Neural crest cell (in vitro differentiated cells): ENCODE results near the gene ADRB2. TPM values are rescaled to one million over a fixed set of nuclear protein-coding genes. Genes with fewer than 3 reads are reported as not detected.

Experiments
- DNase-seq: peaks from one replicate; pipeline ENCODE4 v3.0.0; 2021; ENCODE audit warnings: low read depth, mixed read lengths, low spot score
- H3K27ac Mint-ChIP-seq: one replicate; pipeline ENCODE4 v1.8.0; 2021; ENCODE audit warnings: mild to moderate bottlenecking, mixed read lengths; ENCODE audit not compliant: unreplicated experiment
- H3K27me3 Mint-ChIP-seq: 2 replicates; pipeline ENCODE4 v1.8.0; 2021; ENCODE audit warnings: low read depth, mild to moderate bottlenecking, mixed read lengths
- H3K36me3 Mint-ChIP-seq: 2 replicates; pipeline ENCODE4 v1.8.0; 2021; ENCODE audit warnings: low read depth, mild to moderate bottlenecking, mixed read lengths
- H3K4me1 Mint-ChIP-seq: 2 replicates; pipeline ENCODE4 v1.8.0; 2021; ENCODE audit warnings: mixed read lengths
- H3K4me3 Mint-ChIP-seq: one replicate; pipeline ENCODE4 v1.8.0; 2021; ENCODE audit warnings: mild to moderate bottlenecking, mixed read lengths
- H3K9me3 Mint-ChIP-seq: 2 replicates; pipeline ENCODE4 v1.8.0; 2021; ENCODE audit warnings: mixed read lengths
- total RNA-seq: library from RNA; stranded (reverse); gene quantifications from 2 replicates; pipeline ENCODE4 v1.2.1, GENCODE V29; 2021
- TF ChIP-seq, protein P1 (sequence below): fragments of 200-600 bp; sonication (generic); conservative IDR thresholded peaks from 2 replicates; pipeline ENCODE4 v1.5.0; 2021; ENCODE audit warnings: antibody characterized with exemption, mild to moderate bottlenecking

The ADRB2 gene
- total RNA-seq, 1 donor from 2014 or later: 0.16 TPM

DNA sequence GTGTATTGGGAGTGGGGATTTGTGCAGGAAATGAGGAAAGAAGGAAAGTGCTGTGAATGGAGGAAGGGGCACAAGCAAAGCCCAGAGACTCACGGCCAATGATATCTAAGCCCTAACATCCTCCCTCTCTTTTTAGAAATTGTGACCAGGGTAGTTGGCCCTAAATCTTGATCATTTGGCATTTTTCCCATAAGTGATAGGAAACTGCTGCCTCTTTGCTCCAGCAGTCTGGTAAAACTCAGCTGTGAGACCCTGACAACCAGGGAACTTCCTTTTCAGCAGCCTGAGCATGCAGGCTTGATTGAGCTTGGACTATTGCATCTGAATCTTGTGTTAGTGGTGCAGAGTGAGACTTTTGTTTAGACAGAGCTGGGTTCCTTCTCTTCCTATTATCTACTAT lies 9.6 kb upstream of the ADRB2 start:
- Mint-ChIP-seq H3K36me3 (no peaks in the 10 kb centered on the region), H3K9me3 (no peaks in the 10 kb centered on the region), H3K4me1 (peaks cover 5% of the 10 kb centered on the region), H3K27ac (no peak overlapping the region), H3K27me3 (peaks cover 5% of the 10 kb centered on the region), H3K4me3 (no peak overlapping the region)
- no peak for DNase-seq
- TF ChIP-seq, protein P1, sequence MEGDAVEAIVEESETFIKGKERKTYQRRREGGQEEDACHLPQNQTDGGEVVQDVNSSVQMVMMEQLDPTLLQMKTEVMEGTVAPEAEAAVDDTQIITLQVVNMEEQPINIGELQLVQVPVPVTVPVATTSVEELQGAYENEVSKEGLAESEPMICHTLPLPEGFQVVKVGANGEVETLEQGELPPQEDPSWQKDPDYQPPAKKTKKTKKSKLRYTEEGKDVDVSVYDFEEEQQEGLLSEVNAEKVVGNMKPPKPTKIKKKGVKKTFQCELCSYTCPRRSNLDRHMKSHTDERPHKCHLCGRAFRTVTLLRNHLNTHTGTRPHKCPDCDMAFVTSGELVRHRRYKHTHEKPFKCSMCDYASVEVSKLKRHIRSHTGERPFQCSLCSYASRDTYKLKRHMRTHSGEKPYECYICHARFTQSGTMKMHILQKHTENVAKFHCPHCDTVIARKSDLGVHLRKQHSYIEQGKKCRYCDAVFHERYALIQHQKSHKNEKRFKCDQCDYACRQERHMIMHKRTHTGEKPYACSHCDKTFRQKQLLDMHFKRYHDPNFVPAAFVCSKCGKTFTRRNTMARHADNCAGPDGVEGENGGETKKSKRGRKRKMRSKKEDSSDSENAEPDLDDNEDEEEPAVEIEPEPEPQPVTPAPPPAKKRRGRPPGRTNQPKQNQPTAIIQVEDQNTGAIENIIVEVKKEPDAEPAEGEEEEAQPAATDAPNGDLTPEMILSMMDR: no peak

- no peak for DNase-seq
- Mint-ChIP-seq H3K36me3 (no peaks in the 10 kb centered on the region), H3K27ac (no peak overlapping the region), H3K4me1 (peaks cover 5% of the 10 kb centered on the region), H3K4me3 (no peak overlapping the region), H3K27me3 (peaks cover 7% of the 10 kb centered on the region), H3K9me3 (no peaks in the 10 kb centered on the region)
- TF ChIP-seq, protein P1: no peak
Observed at GRCh38 chr5:148817606-148818005, 8.8 kb upstream of the ADRB2 start.

GRCh38 chr5:148820461-148821395 lies 5.7 kb upstream of the ADRB2 start:
- Mint-ChIP-seq H3K27me3 (peaks cover 36% of the 10 kb centered on the region), H3K4me3 (no peak overlapping the region), H3K9me3 (no peaks in the 10 kb centered on the region), H3K4me1 (peaks cover 8% of the 10 kb centered on the region), H3K27ac (no peak overlapping the region), H3K36me3 (no peaks in the 10 kb centered on the region)
- TF ChIP-seq, protein P1: peak; percentile 66
- DNase-seq: peak; percentile 8

DNA sequence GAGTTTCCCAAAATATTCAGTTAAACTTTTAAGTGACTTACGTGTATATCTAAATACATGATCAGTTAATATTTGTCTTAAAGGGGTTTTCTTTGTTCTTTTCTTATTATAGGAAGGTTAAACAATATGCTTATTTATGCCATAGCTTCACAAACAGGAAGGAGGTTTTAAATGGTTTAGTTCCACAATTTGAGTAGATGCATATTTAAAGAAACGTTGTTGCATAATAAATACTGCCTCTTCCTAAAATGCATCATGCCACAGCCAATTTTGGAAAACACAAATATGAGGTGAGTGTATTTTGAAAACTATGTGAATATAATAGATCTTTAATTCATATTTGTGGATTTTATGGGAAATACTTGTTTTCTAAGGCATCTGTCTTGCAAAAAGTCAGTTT lies 2.5 kb upstream of the ADRB2 start:
- Mint-ChIP-seq H3K4me1 (peaks cover 10% of the 10 kb centered on the region), H3K36me3 (no peaks in the 10 kb centered on the region), H3K27ac (no peak overlapping the region), H3K9me3 (no peaks in the 10 kb centered on the region), H3K4me3 (peak overlapping the region; percentile 28), H3K27me3 (peaks cover 62% of the 10 kb centered on the region)
- DNase-seq: no peak
- TF ChIP-seq, protein P1: no peak

DNA sequence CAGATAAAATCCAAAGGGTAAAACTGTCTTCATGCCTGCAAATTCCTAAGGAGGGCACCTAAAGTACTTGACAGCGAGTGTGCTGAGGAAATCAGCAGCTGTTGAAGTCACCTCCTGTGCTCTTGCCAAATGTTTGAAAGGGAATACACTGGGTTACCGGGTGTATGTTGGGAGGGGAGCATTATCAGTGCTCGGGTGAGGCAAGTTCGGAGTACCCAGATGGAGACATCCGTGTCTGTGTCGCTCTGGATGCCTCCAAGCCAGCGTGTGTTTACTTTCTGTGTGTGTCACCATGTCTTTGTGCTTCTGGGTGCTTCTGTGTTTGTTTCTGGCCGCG lies 727 bp upstream of the ADRB2 start:
- TF ChIP-seq, protein P1: no peak
- H3K4me1 Mint-ChIP-seq: peaks cover 10% of the 10 kb centered on the region
- peaks cover 79% of the 10 kb centered on the region for H3K27me3 Mint-ChIP-seq
- no peaks in the 10 kb centered on the region for H3K9me3 Mint-ChIP-seq
- no peak for DNase-seq
- peak overlapping the region; percentile 88 for H3K4me3 Mint-ChIP-seq
- H3K36me3 Mint-ChIP-seq: no peaks in the 10 kb centered on the region
- H3K27ac Mint-ChIP-seq: no peak overlapping the region
